Nephron (organoid): Measurements from ENCODE around the gene ORAI2.

Experiments used
- H3K27ac Mint-ChIP-seq, 3 experiments: 2 replicates each; pipeline ENCODE4 v1.8.0; 2020; ENCODE audit warnings: mixed read lengths in 3 of 3, mild to moderate bottlenecking in 2 of 3, moderate library complexity in 1 of 3
- H3K27me3 Mint-ChIP-seq: 2 replicates; pipeline ENCODE4 v1.8.0; 2021; ENCODE audit warnings: low read depth, mild to moderate bottlenecking, moderate library complexity, mixed read lengths
- H3K36me3 Mint-ChIP-seq: 2 replicates; pipeline ENCODE4 v1.8.0; 2020; ENCODE audit warnings: low read depth, mixed read lengths
- H3K4me1 Mint-ChIP-seq: 2 replicates; pipeline ENCODE4 v1.8.0; 2020; ENCODE audit warnings: mixed read lengths
- H3K4me3 Mint-ChIP-seq, 3 experiments: 2 replicates each; pipeline ENCODE4 v1.8.0; 2020; ENCODE audit warnings: mild to moderate bottlenecking in 3 of 3, mixed read lengths in 3 of 3, moderate library complexity in 2 of 3
- H3K9me3 Mint-ChIP-seq: 2 replicates; pipeline ENCODE4 v1.8.0; 2020; ENCODE audit warnings: mixed read lengths
- TF ChIP-seq, protein P1 (sequence below), 3 experiments: fragments of 200-600 bp; sonication (generic); IDR thresholded peaks; one replicate each; pipeline ENCODE4 v1.5.0; 2021; ENCODE audit warnings: antibody characterized with exemption in 3 of 3; ENCODE audit not compliant: unreplicated experiment in 3 of 3

Gene ORAI2

DNA sequence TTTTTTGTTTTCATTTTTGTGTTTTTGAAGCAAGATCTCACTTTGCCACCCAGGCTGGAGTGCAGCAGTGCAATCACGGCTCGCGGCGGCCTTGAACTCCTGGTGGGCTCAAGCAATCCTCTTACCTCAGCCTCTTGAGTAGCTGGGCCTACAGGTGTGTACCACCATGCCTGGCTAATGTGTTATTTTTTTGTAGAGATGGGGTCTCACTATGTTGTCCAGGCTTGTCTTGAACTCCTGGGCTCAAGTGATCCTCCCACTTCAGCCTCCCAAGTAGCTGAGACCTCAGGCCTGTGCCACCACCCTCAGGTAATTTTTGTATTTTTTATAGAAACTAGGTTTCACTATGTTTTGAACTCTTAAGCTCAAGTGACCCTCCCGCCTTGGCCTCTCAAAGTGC is 22.5 kb upstream of the ORAI2 start:
- H3K4me1 Mint-ChIP-seq: no peaks in the 10 kb centered on the region
- peaks cover 86% of the 10 kb centered on the region for H3K36me3 Mint-ChIP-seq
- H3K4me3 Mint-ChIP-seq: no peak overlapping the region
- H3K9me3 Mint-ChIP-seq: peaks cover 8% of the 10 kb centered on the region
- no peak overlapping the region for H3K27ac Mint-ChIP-seq
- H3K27me3 Mint-ChIP-seq: no peaks in the 10 kb centered on the region
- TF ChIP-seq, protein P1, sequence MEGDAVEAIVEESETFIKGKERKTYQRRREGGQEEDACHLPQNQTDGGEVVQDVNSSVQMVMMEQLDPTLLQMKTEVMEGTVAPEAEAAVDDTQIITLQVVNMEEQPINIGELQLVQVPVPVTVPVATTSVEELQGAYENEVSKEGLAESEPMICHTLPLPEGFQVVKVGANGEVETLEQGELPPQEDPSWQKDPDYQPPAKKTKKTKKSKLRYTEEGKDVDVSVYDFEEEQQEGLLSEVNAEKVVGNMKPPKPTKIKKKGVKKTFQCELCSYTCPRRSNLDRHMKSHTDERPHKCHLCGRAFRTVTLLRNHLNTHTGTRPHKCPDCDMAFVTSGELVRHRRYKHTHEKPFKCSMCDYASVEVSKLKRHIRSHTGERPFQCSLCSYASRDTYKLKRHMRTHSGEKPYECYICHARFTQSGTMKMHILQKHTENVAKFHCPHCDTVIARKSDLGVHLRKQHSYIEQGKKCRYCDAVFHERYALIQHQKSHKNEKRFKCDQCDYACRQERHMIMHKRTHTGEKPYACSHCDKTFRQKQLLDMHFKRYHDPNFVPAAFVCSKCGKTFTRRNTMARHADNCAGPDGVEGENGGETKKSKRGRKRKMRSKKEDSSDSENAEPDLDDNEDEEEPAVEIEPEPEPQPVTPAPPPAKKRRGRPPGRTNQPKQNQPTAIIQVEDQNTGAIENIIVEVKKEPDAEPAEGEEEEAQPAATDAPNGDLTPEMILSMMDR (IDR thresholded peaks at IDR 0.05; ENCODE audit: unreplicated experiment in 3 of 3): no peak

DNA sequence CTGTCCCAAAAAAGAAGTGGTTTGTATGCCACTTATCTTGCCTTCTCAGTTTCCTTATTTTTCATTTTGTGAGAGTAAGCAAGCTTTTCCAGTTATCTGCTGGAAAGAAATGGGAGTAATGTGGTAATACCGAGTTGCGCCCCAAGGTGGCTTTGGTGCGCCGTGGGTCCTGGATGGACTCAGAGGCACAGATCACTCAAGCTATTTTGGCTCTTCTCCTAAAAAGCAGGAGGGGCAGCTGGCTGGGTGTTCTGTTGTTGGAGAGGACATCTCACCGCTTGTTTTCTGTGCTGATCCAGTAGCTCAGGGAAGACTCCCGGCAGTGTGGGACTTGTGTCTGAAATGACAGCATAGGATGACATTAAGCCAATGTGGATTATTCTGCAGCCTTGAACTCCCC is 20.8 kb upstream of the ORAI2 start:
- Mint-ChIP-seq H3K4me1 (no peaks in the 10 kb centered on the region), H3K27me3 (no peaks in the 10 kb centered on the region), H3K36me3 (peaks cover 82% of the 10 kb centered on the region), H3K9me3 (peaks cover 8% of the 10 kb centered on the region), H3K4me3 (no peak overlapping the region), H3K27ac (no peak overlapping the region)
- TF ChIP-seq, protein P1 (IDR thresholded peaks at IDR 0.05; ENCODE audit: unreplicated experiment in 3 of 3): peak; percentile 29 to 43 (median 31)

DNA sequence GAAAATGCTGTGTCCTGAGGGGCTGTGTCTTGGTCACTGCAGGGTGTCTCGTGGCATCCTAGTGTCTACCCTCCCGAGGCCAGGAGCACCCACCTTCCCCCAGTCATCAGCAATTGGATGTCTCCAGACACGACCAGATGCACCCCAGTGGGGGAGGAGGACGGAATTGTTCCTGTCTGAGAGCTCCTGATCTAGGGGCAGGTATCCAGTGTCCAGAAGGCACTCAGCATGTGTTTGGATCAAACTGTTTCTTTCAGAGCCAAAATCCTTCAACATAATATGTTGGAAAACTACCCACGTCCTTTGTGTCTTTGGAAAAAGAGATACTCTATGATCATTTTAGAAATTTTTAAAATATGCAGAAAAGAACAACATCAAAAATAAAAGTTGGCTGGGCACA is 20.3 kb upstream of the ORAI2 start:
- H3K27me3 Mint-ChIP-seq: no peaks in the 10 kb centered on the region
- peaks cover 8% of the 10 kb centered on the region for H3K9me3 Mint-ChIP-seq
- no peaks in the 10 kb centered on the region for H3K4me1 Mint-ChIP-seq
- no peak overlapping the region for H3K4me3 Mint-ChIP-seq
- no peak overlapping the region for H3K27ac Mint-ChIP-seq
- peaks cover 77% of the 10 kb centered on the region for H3K36me3 Mint-ChIP-seq
- TF ChIP-seq, protein P1 (IDR thresholded peaks at IDR 0.05; ENCODE audit: unreplicated experiment in 3 of 3): no peak

DNA sequence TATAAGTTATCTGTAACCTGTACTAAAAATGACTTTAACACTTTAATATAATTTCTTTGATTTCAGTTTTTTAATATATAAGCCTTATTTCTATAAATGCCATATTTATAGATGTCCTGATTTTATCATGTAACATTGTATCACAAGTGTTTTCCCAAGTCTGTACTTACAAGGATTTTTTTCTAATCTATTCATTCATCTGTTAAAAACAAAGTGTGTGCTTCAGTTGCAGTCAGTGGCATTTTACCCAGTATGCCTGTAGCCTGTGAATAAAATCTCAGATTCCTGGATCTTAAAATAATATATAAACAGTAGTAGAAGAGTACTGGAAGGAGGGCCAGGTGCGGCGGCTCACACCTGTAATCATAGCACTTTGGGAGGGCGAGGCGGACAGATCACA is 19.8 kb upstream of the ORAI2 start:
- H3K4me1 Mint-ChIP-seq: no peaks in the 10 kb centered on the region
- TF ChIP-seq, protein P1 (IDR thresholded peaks at IDR 0.05; ENCODE audit: unreplicated experiment in 3 of 3): no peak
- peaks cover 8% of the 10 kb centered on the region for H3K9me3 Mint-ChIP-seq
- H3K27me3 Mint-ChIP-seq: no peaks in the 10 kb centered on the region
- peaks cover 76% of the 10 kb centered on the region for H3K36me3 Mint-ChIP-seq
- no peak overlapping the region for H3K27ac Mint-ChIP-seq
- H3K4me3 Mint-ChIP-seq: no peak overlapping the region

DNA sequence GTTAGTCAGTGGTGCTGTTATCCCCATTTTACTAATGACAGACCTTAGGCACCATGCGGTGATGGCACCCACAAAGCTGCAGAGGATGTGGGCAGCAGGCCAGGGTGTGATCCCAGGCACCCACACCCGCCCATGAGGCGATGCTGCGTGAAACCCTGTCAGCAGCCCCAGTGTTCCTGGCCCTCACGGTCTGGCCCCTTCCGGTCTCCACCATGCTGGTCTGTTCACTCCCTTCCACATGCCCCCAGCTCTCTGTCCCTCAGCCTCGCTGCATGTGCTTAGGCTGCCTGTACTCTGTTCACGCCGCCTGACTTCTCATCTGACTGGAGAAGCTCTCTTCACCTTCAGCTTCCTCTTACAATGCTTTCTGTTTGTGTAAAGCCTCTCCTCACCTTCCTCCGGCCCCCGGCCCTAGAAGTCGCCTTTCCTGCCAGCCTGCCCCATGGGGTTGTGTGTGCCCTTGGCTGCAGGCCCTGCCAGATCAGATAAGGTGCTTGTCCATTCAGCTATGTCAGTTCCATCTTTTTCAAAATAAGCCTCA is 17.6 kb upstream of the ORAI2 start:
- H3K4me3 Mint-ChIP-seq: no peak overlapping the region
- TF ChIP-seq, protein P1 (IDR thresholded peaks at IDR 0.05; ENCODE audit: unreplicated experiment in 3 of 3): no peak
- no peaks in the 10 kb centered on the region for H3K9me3 Mint-ChIP-seq
- no peak overlapping the region for H3K27ac Mint-ChIP-seq
- H3K4me1 Mint-ChIP-seq: no peaks in the 10 kb centered on the region
- peaks cover 74% of the 10 kb centered on the region for H3K36me3 Mint-ChIP-seq
- no peaks in the 10 kb centered on the region for H3K27me3 Mint-ChIP-seq

DNA sequence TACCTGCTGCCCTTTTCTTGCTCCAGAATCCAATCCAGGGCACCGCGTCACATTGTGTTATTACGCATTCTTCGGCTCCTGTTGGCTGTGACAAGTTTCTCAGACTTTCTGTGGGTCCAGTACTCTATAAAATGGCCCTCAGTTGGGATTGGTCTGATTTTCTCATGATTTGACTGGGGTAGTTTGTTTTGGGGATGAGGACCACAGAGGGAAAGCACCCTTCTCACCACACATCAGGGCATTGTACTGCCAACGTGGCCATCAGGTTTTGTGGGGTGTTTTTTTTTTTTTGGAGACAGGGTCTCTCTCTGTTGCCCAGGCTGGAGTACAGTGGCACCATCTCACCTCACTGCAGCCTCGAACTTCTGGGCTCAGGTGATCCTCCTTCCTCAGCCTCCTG is 17.0 kb upstream of the ORAI2 start:
- Mint-ChIP-seq H3K4me1 (no peaks in the 10 kb centered on the region), H3K9me3 (no peaks in the 10 kb centered on the region), H3K4me3 (no peak overlapping the region), H3K27ac (no peak overlapping the region), H3K36me3 (peaks cover 72% of the 10 kb centered on the region), H3K27me3 (no peaks in the 10 kb centered on the region)
- TF ChIP-seq, protein P1 (IDR thresholded peaks at IDR 0.05; ENCODE audit: unreplicated experiment in 3 of 3): no peak
